Transverse colon (tissue), 4 donors: ENCODE measurements around the gene SCLY.

Experiments used
- CTCF ChIP-seq, 5 experiments: fragments of 200-600 bp in 3 of 5; fragments of 450-650 bp in 2 of 5; sonication (generic) in 3 of 5; IDR thresholded peaks; 1 replicate in 2 of 5; 2 replicates in 3 of 5; pipeline ENCODE4 v1.5.1; 2016 to 2017; ENCODE audit warnings: antibody characterized with exemption in 5 of 5, inconsistent platforms in 3 of 5, mild to moderate bottlenecking in 2 of 5, moderate library complexity in 1 of 5
- EP300 ChIP-seq: sonication (generic); formaldehyde crosslinking; IDR thresholded peaks from one replicate; pipeline ENCODE4 v1.6.1; 2017; ENCODE audit warnings: antibody characterized with exemption, low read depth
- POLR2A ChIP-seq: fragments of 450-650 bp; IDR thresholded peaks from one replicate; pipeline ENCODE4 v1.6.1; 2016; ENCODE audit warnings: antibody characterized with exemption, mild to moderate bottlenecking, moderate library complexity
- POLR2AphosphoS5 ChIP-seq, 3 donors: sonication (generic); formaldehyde crosslinking; IDR thresholded peaks; one replicate each; pipeline ENCODE4 v1.6.1; 2016; ENCODE audit warnings: antibody characterized with exemption in 3 of 3

- TF ChIP-seq EP300, result no peak
- TF ChIP-seq CTCF (IDR thresholded peaks at IDR 0.05), result no peak
- no peak for TF ChIP-seq POLR2A
- no peak for TF ChIP-seq POLR2AphosphoS5 (IDR thresholded peaks at IDR 0.05)
These were observed 44.9 kb downstream of the SCLY start for GRCh38 chr2:238105506-238106338.
